NCI-H526 (cell line): ENCODE measurements around the gene KANSL1.
"Not testable (repeated sequence)": the region's sequence is repeated elsewhere in the genome, so short reads cannot be mapped to it uniquely, and the experiment has no call there.

Source experiments
- DNase-seq, 2 experiments: peaks; one replicate each; lab custom pipeline; 2025; lab: John Stamatoyannopoulos, UW

The KANSL1 gene

DNA sequence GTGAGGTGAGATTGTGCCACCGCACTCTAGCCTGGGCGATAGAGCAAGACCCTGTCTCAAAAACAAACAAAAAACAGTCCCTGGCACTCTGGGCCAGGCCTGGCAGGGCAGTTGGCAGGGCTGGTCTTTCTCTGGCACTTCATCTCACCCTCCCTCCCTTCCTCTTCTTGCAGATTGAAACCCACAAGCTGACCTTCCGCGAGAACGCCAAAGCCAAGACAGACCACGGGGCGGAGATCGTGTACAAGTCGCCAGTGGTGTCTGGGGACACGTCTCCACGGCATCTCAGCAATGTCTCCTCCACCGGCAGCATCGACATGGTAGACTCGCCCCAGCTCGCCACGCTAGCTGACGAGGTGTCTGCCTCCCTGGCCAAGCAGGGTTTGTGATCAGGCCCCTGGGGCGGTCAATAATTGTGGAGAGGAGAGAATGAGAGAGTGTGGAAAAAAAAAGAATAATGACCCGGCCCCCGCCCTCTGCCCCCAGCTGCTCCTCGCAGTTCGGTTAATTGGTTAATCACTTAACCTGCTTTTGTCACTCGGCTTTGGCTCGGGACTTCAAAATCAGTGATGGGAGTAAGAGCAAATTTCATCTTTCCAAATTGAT is 169.3 kb downstream of the KANSL1 start:
- DNase-seq, result no peak

DNA sequence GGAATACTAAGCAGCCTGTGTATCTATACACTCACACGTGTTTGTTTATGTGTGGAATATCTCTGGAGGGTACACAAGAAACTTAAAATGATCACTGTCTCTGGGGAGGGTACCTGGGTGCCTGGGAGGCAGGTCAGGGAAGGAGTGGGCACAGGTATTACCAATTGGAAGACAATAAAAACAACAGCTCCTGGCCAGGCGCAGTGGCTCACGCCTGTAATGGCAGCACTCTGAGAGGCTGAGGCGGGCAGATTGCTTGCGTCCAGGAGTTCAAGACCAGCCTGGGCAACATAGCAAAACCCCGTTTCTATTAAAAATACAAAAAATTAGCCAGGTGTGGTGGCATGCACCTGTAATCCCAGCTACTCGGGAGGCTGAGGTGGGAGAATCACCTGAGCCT is 169.9 kb downstream of the KANSL1 start:
- DNase-seq, result not testable (repeated sequence)

DNA sequence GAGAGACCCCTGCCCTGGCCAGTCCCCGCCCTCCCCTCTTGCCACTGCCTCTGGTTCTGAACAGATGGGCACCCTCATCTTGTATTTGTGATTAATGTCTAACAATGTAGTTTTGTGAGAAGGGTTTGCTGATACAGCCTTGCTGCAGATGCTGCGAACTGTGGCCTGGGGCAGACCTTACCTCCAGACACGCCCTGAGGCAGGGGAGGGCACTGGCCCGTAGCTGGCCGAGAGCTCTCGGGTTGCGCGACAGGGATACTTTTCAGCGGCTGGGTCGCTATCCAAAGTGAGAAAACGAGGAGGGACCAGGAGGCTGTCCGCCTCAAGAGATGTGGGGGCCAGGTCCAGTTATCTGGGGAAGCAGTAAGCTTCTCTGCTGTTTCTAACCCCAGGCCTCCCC is 172.2 kb downstream of the KANSL1 start:
- no peak for DNase-seq

DNA sequence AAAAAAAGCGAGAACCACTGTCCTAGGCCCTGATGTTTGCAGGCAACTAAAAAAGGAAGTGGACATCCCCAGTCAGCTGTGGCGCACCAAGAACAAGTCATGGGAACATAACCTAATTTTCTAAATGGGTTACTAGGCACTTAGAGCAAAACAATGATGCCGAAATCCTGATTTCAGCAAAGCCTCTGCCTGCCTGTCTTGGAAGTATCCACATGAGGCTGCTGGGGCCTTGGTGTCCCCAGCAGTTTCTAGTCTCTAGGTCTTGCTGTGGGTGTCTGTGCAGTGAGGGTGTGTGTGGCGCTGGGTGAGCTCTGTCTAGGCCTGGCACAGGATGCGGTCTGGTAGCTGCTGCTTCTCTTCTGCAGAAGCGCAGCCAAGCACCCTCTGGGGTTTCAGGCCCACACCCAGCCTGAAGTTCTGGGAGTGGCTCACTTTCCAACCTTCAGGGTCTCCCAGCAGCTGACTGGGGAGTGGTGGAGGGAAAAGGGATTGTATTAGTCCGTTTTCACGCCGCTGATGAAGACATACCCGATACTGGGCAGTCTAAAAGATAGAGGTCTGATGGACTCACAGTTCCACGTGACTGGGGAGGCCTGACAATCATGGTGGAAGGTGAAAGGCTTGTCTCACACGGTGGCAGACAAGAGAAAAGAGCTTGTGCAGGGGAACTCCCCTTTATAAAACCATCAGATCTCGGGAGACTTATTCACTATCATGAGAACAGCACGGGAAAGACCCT is 173.0 kb downstream of the KANSL1 start:
- DNase-seq, result no peak

DNA sequence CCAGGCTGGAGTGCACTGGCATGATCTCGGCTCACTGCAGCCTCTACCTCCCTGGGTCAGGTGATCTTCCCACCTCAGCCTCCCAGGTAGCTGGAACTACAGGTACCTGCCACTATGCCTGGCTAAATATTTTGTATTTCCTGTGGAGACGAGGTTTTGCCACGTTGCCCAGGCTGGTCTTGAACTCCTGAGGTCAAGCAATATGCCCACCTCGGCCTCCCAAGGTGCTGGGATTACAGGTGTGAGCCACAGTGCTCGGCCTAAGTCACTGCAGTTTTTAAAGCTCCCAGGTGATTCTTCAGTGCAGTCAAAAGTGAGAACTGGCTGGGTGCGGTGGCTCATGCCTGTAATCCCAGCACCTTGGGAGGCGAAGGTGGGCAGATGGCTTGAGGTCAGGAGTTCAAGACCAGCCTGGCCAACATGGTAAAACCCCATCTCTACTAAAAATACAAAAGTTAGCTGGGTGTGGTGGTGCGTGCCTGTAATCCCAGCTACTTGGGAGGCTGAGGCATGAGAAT is 173.8 kb downstream of the KANSL1 start:
- DNase-seq, result not testable (repeated sequence)

DNA sequence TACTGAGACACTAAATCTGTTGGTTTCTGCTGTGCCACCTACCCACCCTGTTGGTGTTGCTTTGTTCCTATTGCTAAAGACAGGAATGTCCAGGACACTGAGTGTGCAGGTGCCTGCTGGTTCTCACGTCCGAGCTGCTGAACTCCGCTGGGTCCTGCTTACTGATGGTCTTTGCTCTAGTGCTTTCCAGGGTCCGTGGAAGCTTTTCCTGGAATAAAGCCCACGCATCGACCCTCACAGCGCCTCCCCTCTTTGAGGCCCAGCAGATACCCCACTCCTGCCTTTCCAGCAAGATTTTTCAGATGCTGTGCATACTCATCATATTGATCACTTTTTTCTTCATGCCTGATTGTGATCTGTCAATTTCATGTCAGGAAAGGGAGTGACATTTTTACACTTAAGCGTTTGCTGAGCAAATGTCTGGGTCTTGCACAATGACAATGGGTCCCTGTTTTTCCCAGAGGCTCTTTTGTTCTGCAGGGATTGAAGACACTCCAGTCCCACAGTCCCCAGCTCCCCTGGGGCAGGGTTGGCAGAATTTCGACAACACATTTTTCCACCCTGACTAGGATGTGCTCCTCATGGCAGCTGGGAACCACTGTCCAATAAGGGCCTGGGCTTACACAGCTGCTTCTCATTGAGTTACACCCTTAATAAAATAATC is 179.6 kb downstream of the KANSL1 start:
- no peak for DNase-seq

DNA sequence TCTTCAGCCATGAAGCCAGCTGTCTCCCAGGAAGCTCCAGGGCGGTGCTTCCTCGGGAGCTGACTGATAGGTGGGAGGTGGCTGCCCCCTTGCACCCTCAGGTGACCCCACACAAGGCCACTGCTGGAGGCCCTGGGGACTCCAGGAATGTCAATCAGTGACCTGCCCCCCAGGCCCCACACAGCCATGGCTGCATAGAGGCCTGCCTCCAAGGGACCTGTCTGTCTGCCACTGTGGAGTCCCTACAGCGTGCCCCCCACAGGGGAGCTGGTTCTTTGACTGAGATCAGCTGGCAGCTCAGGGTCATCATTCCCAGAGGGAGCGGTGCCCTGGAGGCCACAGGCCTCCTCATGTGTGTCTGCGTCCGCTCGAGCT is 180.1 kb downstream of the KANSL1 start:
- no peak for DNase-seq

DNA sequence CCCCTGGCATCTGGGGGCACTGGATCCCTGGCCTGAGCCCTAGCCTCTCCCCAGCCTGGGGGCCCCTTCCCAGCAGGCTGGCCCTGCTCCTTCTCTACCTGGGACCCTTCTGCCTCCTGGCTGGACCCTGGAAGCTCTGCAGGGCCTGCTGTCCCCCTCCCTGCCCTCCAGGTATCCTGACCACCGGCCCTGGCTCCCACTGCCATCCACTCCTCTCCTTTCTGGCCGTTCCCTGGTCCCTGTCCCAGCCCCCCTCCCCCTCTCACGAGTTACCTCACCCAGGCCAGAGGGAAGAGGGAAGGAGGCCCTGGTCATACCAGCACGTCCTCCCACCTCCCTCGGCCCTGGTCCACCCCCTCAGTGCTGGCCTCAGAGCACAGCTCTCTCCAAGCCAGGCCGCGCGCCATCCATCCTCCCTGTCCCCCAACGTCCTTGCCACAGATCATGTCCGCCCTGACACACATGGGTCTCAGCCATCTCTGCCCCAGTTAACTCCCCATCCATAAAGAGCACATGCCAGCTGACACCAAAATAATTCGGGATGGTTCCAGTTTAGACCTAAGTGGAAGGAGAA is 180.6 kb downstream of the KANSL1 start:
- no peak for DNase-seq

DNA sequence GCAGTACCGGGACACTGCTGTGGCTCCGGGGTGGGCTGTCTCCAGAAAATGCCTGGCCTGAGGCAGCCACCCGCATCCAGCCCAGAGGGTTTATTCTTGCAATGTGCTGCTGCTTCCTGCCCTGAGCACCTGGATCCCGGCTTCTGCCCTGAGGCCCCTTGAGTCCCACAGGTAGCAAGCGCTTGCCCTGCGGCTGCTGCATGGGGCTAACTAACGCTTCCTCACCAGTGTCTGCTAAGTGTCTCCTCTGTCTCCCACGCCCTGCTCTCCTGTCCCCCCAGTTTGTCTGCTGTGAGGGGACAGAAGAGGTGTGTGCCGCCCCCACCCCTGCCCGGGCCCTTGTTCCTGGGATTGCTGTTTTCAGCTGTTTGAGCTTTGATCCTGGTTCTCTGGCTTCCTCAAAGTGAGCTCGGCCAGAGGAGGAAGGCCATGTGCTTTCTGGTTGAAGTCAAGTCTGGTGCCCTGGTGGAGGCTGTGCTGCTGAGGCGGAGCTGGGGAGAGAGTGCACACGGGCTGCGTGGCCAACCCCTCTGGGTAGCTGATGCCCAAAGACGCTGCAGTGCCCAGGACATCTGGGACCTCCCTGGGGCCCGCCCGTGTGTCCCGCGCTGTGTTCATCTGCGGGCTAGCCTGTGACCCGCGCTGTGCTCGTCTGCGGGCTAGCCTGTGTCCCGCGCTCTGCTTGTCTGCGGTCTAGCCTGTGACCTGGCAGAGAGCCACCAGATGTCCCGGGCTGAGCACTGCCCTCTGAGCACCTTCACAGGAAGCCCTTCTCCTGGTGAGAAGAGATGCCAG is 181.3 kb downstream of the KANSL1 start:
- no peak for DNase-seq

DNA sequence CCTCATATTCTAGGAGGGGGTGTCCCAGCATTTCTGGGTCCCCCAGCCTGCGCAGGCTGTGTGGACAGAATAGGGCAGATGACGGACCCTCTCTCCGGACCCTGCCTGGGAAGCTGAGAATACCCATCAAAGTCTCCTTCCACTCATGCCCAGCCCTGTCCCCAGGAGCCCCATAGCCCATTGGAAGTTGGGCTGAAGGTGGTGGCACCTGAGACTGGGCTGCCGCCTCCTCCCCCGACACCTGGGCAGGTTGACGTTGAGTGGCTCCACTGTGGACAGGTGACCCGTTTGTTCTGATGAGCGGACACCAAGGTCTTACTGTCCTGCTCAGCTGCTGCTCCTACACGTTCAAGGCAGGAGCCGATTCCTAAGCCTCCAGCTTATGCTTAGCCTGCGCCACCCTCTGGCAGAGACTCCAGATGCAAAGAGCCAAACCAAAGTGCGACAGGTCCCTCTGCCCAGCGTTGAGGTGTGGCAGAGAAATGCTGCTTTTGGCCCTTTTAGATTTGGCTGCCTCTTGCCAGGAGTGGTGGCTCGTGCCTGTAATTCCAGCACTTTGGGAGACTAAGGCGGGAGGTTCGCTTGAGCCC is 182.5 kb downstream of the KANSL1 start:
- DNase-seq, result no peak

DNA sequence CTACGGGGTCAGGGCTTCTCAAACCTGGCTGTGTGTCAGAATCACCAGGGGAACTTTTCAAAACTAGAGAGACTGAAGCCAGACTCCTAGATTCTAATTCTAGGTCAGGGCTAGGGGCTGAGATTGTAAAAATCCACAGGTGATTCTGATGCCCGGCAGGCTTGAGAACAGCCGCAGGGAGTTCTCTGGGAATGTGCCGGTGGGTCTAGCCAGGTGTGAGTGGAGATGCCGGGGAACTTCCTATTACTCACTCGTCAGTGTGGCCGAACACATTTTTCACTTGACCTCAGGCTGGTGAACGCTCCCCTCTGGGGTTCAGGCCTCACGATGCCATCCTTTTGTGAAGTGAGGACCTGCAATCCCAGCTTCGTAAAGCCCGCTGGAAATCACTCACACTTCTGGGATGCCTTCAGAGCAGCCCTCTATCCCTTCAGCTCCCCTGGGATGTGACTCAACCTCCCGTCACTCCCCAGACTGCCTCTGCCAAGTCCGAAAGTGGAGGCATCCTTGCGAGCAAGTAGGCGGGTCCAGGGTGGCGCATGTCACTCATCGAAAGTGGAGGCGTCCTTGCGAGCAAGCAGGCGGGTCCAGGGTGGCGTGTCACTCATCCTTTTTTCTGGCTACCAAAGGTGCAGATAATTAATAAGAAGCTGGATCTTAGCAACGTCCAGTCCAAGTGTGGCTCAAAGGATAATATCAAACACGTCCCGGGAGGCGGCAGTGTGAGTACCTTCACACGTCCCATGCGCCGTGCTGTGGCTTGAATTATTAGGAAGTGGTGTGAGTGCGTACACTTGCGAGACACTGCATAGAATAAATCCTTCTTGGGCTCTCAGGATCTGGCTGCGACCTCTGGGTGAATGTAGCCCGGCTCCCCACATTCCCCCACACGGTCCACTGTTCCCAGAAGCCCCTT is 183.3 kb downstream of the KANSL1 start:
- no peak for DNase-seq

DNA sequence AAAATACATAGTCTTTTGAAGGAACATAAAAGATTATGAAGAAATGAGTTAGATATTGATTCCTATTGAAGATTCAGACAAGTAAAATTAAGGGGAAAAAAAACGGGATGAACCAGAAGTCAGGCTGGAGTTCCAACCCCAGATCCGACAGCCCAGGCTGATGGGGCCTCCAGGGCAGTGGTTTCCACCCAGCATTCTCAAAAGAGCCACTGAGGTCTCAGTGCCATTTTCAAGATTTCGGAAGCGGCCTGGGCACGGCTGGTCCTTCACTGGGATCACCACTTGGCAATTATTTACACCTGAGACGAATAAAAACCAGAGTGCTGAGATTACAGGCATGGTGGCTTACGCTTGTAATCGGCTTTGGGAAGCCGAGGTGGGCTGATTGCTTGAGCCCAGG is 184.6 kb downstream of the KANSL1 start:
- DNase-seq, result no peak

DNA sequence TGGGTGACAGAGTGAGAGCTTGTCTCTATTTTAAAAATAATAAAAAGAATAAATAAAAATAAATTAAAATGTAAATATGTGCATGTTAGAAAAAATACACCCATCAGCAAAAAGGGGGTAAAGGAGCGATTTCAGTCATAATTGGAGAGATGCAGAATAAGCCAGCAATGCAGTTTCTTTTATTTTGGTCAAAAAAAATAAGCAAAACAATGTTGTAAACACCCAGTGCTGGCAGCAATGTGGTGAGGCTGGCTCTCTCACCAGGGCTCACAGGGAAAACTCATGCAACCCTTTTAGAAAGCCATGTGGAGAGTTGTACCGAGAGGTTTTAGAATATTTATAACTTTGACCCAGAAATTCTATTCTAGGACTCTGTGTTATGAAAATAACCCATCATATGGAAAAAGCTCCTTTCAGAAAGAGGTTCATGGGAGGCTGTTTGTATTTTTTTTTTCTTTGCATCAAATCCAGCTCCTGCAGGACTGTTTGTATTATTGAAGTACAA is 185.7 kb downstream of the KANSL1 start:
- DNase-seq, result no peak

DNA sequence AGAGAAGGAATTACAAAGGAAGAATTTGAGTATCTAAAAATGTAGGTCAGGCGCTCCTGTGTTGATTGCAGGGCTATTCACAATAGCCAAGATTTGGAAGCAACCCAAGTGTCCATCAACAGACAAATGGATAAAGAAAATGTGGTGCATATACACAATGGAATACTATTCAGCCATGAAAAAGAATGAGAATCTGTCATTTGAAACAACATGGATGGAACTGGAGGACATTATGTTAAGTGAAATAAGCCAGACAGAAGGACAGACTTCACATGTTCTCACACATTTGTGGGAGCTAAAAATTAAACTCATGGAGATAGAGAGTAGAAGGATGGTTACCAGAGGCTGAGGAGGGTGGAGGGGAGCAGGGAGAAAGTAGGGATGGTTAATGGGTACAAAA is 187.1 kb downstream of the KANSL1 start:
- not testable (repeated sequence) for DNase-seq

DNA sequence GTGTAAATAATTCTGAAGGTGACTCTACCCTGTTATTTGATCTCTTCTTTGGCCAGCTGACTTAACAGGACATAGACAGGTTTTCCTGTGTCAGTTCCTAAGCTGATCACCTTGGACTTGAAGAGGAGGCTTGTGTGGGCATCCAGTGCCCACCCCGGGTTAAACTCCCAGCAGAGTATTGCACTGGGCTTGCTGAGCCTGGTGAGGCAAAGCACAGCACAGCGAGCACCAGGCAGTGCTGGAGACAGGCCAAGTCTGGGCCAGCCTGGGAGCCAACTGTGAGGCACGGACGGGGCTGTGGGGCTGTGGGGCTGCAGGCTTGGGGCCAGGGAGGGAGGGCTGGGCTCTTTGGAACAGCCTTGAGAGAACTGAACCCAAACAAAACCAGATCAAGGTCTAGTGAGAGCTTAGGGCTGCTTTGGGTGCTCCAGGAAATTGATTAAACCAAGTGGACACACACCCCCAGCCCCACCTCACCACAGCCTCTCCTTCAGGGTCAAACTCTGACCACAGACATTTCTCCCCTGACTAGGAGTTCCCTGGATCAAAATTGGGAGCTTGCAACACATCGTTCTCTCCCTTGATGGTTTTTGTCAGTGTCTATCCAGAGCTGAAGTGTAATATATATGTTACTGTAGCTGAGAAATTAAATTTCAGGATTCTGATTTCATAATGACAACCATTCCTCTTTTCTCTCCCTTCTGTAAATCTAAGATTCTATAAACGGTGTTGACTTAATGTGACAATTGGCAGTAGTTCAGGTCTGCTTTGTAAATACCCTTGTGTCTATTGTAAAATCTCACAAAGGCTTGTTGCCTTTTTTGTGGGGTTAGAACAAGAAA is 189.1 kb downstream of the KANSL1 start:
- DNase-seq, result no peak

DNA sequence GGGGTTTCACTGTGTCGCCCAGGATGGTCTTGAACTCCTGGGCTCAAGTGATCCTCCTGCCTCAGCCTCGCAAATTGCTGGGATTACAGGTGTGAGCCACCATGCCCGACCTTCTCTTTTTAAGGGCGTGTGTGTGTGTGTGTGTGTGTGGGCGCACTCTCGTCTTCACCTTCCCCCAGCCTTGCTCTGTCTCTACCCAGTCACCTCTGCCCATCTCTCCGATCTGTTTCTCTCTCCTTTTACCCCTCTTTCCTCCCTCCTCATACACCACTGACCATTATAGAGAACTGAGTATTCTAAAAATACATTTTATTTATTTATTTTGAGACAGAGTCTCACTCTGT is 190.3 kb downstream of the KANSL1 start:
- no peak for DNase-seq

DNA sequence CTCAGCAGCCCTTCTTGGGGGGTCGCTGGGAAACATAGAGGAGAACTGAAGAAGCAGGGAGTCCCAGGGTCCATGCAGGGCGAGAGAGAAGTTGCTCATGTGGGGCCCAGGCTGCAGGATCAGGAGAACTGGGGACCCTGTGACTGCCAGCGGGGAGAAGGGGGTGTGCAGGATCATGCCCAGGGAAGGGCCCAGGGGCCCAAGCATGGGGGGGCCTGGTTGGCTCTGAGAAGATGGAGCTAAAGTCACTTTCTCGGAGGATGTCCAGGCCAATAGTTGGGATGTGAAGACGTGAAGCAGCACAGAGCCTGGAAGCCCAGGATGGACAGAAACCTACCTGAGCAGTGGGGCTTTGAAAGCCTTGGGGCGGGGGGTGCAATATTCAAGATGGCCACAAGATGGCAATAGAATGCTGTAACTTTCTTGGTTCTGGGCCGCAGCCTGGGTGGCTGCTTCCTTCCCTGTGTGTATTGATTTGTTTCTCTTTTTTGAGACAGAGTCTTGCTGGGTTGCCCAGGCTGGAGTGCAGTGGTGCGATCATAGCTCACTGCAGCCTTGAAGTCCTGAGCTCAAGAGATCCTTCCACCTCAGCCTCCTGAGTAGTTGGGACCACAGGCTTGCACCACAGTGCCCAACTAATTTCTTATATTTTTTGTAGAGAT is 190.8 kb downstream of the KANSL1 start:
- DNase-seq, result peak; percentile 28 to 80

DNA sequence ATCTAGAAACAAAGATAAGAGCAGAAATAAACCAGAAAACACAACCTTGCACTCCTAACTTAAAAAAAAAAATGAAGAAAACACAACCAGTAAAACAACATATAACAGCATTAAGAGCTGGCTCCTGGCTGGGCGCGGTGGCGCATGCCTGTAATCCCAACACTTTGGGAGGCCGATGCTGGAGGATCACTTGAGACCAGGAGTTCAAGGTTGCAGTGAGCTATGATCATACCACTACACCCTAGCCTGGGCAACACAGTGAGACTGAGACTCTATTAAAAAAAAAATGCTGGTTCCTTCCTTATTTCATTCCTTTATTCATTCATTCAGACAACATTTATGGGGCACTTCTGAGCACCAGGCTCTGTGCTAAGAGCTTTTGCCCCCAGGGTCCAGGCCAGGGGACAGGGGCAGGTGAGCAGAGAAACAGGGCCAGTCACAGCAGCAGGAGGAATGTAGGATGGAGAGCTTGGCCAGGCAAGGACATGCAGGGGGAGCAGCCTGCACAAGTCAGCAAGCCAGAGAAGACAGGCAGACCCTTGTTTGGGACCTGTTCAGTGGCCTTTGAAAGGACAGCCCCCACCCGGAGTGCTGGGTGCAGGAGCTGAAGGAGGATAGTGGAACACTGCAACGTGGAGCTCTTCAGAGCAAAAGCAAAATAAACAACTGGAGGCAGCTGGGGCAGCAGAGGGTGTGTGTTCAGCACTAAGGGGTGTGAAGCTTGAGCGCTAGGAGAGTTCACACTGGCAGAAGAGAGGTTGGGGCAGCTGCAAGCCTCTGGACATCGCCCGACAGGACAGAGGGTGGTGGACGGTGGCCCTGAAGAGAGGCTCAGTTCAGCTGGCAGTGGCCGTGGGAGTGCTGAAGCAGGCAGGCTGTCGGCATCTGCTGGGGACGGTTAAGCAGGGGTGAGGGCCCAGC is 191.6 kb downstream of the KANSL1 start:
- DNase-seq, result no peak
